ENCODE results near the gene YJU2.
"Not testable (repeated sequence)": the region's sequence is repeated elsewhere in the genome, so short reads cannot be mapped to it uniquely, and the experiment has no call there.

YJU2 gene

GRCh38 chr19:4268816-4269430 lies 22.0 kb downstream of the YJU2 start:
- no peak for FAIRE-seq

GRCh38 chr19:4272894-4273293 lies 26.0 kb downstream of the YJU2 start:
- no peak for FAIRE-seq

GRCh38 chr19:4274321-4274686 lies 27.4 kb downstream of the YJU2 start:
- not testable (repeated sequence) for FAIRE-seq

GRCh38 chr19:4277191-4277696 lies 30.4 kb downstream of the YJU2 start:
- FAIRE-seq, result no peak

- FAIRE-seq, result no peak
These were observed 31.1 kb downstream of the YJU2 start for GRCh38 chr19:4278010-4278409.

GRCh38 chr19:4278419-4279266 lies 31.8 kb downstream of the YJU2 start, which contains the start of gene SHD:
Gene SHD (plus strand): TSS chr19:4279266. CDS start chr19:4280064, 798 bp downstream.
- FAIRE-seq, result no peak

- no peak for FAIRE-seq
These were observed 32.3 kb downstream of the YJU2 start for GRCh38 chr19:4279267-4279529.

GRCh38 chr19:4279530-4280422 lies 32.9 kb downstream of the YJU2 start:
- FAIRE-seq, result no peak

- no peak for FAIRE-seq
These were observed 37.5 kb downstream of the YJU2 start for GRCh38 chr19:4284176-4284958.

GRCh38 chr19:4284974-4285373 lies 38.1 kb downstream of the YJU2 start:
- FAIRE-seq, result no peak

GRCh38 chr19:4286141-4286540 lies 39.3 kb downstream of the YJU2 start:
- FAIRE-seq, result not testable (repeated sequence)

- no peak for FAIRE-seq
These were observed 41.4 kb downstream of the YJU2 start for GRCh38 chr19:4288091-4288777.

- no peak for FAIRE-seq
These were observed 44.4 kb downstream of the YJU2 start for GRCh38 chr19:4291184-4291732.

GRCh38 chr19:4292515-4292914 lies 45.6 kb downstream of the YJU2 start:
- FAIRE-seq, result no peak

GRCh38 chr19:4294389-4294788 lies 47.5 kb downstream of the YJU2 start:
- no peak for FAIRE-seq

GRCh38 chr19:4295972-4296771 lies 49.3 kb downstream of the YJU2 start:
- FAIRE-seq, result no peak

- FAIRE-seq, result no peak
These were observed 51.3 kb downstream of the YJU2 start for GRCh38 chr19:4297901-4298809.

GRCh38 chr19:4298810-4299550 lies 52.1 kb downstream of the YJU2 start:
- FAIRE-seq, result no peak

- FAIRE-seq, result no peak
These were observed 53.7 kb downstream of the YJU2 start for GRCh38 chr19:4300589-4300988.

All from A204.1 (cell line).